KG1 (cell line): ENCODE data around the gene OR51L1.
"Not testable (repeated sequence)": the region's sequence is repeated elsewhere in the genome, so short reads cannot be mapped to it uniquely, and the experiment has no call there.

Experiments
- DNase-seq: peaks from one replicate; lab custom pipeline; 2025; lab: John Stamatoyannopoulos, UW

The OR51L1 gene

GRCh38 chr11:4994551-4994950 is at the start of gene OR51L1:
TSS of gene OR51L1 (plus strand) at chr11:4994851. CDS start at chr11:4998983, 4,132 bp downstream.
- DNase-seq, result no peak

- DNase-seq, result no peak
Measured at GRCh38 chr11:4947505-4947904, 47.1 kb upstream of the OR51L1 start, which contains the start of gene OR51A4. TSS of gene OR51A4 (minus strand) at chr11:4947605. CDS start at chr11:4947100, 505 bp downstream.

- not testable (repeated sequence) for DNase-seq
Measured at GRCh38 chr11:4955613-4956012, 39.0 kb upstream of the OR51L1 start, which contains the start of gene OR51A2. TSS of gene OR51A2 (minus strand) at chr11:4955713. CDS start at chr11:4955713, 0 bp downstream.

GRCh38 chr11:4957396-4957795 is 37.3 kb upstream of the OR51L1 start:
- DNase-seq, result no peak

- DNase-seq, result no peak
Measured at GRCh38 chr11:4960877-4961276, 33.8 kb upstream of the OR51L1 start.

GRCh38 chr11:4962816-4963215 is 31.8 kb upstream of the OR51L1 start:
- no peak for DNase-seq

GRCh38 chr11:4975436-4975835 is 19.2 kb upstream of the OR51L1 start:
- no peak for DNase-seq

GRCh38 chr11:4979036-4979435 is 15.6 kb upstream of the OR51L1 start:
- DNase-seq, result no peak

- no peak for DNase-seq
Measured at GRCh38 chr11:4982678-4983077, 12.0 kb upstream of the OR51L1 start.

GRCh38 chr11:4983841-4984240 is 10.8 kb upstream of the OR51L1 start:
- no peak for DNase-seq

- no peak for DNase-seq
Measured at GRCh38 chr11:4991060-4991459, 3.6 kb upstream of the OR51L1 start.

GRCh38 chr11:5004424-5005274 is 10.0 kb downstream of the OR51L1 start:
- DNase-seq, result no peak

GRCh38 chr11:5007561-5007960 is 12.9 kb downstream of the OR51L1 start:
- DNase-seq, result no peak

- no peak for DNase-seq
Measured at GRCh38 chr11:5011254-5011653, 16.6 kb downstream of the OR51L1 start.

GRCh38 chr11:5013012-5013411 is 18.4 kb downstream of the OR51L1 start:
- no peak for DNase-seq

GRCh38 chr11:5021996-5022395 is 27.3 kb downstream of the OR51L1 start:
- DNase-seq, result no peak

GRCh38 chr11:5036669-5037068 is 42.0 kb downstream of the OR51L1 start:
- no peak for DNase-seq

- no peak for DNase-seq
Measured at GRCh38 chr11:5037926-5038325, 43.3 kb downstream of the OR51L1 start.

GRCh38 chr11:5038341-5038740 is 43.7 kb downstream of the OR51L1 start:
- no peak for DNase-seq

- DNase-seq, result no peak
Measured at GRCh38 chr11:5040876-5041275, 46.2 kb downstream of the OR51L1 start.

GRCh38 chr11:5042091-5042490 is 47.4 kb downstream of the OR51L1 start:
- no peak for DNase-seq

GRCh38 chr11:5043380-5043779 is 48.7 kb downstream of the OR51L1 start:
- DNase-seq, result no peak

- no peak for DNase-seq
Measured at GRCh38 chr11:5046226-5046625, 51.6 kb downstream of the OR51L1 start, which contains the start of gene OR52J3. TSS of gene OR52J3 (plus strand) at chr11:5046526. CDS start at chr11:5046526, 0 bp downstream.
